Kasumi-1 (cell line): ENCODE results near the gene IGF2R.
"Not testable (repeated sequence)": the region's sequence is repeated elsewhere in the genome, so short reads cannot be mapped to it uniquely, and the experiment has no call there.

ENCODE experiments used
- DNase-seq, 2 experiments: peaks; one replicate each; lab custom pipeline; 2025; lab: John Stamatoyannopoulos, UW

Gene IGF2R

GRCh38 chr6:160124605-160125004 is 155.7 kb downstream of the IGF2R start:
- DNase-seq, result no peak

- DNase-seq, result not testable (repeated sequence)
Observed at GRCh38 chr6:160125105-160125504, 156.2 kb downstream of the IGF2R start.

- no peak for DNase-seq
Observed at GRCh38 chr6:160127270-160128124, 158.6 kb downstream of the IGF2R start.

- no peak for DNase-seq
Observed at GRCh38 chr6:160128125-160128683, 159.3 kb downstream of the IGF2R start.

GRCh38 chr6:160128879-160129516 is 160.1 kb downstream of the IGF2R start:
- DNase-seq, result no peak

- DNase-seq, result no peak
Observed at GRCh38 chr6:160129881-160130615, 161.2 kb downstream of the IGF2R start.

- no peak for DNase-seq
Observed at GRCh38 chr6:160130729-160131484, 162.0 kb downstream of the IGF2R start.

- no peak for DNase-seq
Observed at GRCh38 chr6:160131636-160132296, 162.9 kb downstream of the IGF2R start.

- no peak for DNase-seq
Observed at GRCh38 chr6:160132297-160132637, 163.4 kb downstream of the IGF2R start.

GRCh38 chr6:160132776-160133338 is 164.0 kb downstream of the IGF2R start:
- DNase-seq, result no peak

- DNase-seq, result no peak
Observed at GRCh38 chr6:160133441-160134336, 164.8 kb downstream of the IGF2R start.

GRCh38 chr6:160134337-160134751 is 165.5 kb downstream of the IGF2R start:
- not testable (repeated sequence) for DNase-seq

GRCh38 chr6:160134779-160135547 is 166.1 kb downstream of the IGF2R start:
- DNase-seq, result no peak

GRCh38 chr6:160135907-160136655 is 167.2 kb downstream of the IGF2R start:
- no peak for DNase-seq

GRCh38 chr6:160137130-160137988 is 168.5 kb downstream of the IGF2R start:
- no peak for DNase-seq

GRCh38 chr6:160137989-160138835 is 169.3 kb downstream of the IGF2R start:
- peak; percentile 51 to 55 for DNase-seq
